Stimulated activated naive CD4-positive, alpha-beta T cell (primary cell): ENCODE data around the gene TRMT11.

Experiments
- DNase-seq, 6 experiments: peaks; one replicate each; lab custom pipeline; 2025; lab: John Stamatoyannopoulos, UW

The TRMT11 gene

GRCh38 chr6:126076992-126077664 is 90.8 kb downstream of the TRMT11 start:
- no peak for DNase-seq

GRCh38 chr6:126077810-126078776 is 91.8 kb downstream of the TRMT11 start:
- no peak for DNase-seq

- no peak for DNase-seq
Measured at GRCh38 chr6:126083875-126084274, 97.5 kb downstream of the TRMT11 start.

GRCh38 chr6:126086560-126086959 is 100.2 kb downstream of the TRMT11 start:
- DNase-seq, result no peak
